WTC11 (cell line): ENCODE measurements around the gene TRPV5. TPM values are rescaled to one million over a fixed set of nuclear protein-coding genes. Genes with fewer than 3 reads are reported as not detected.

ENCODE experiments used
- ATAC-seq: fragments of 200-7000 bp; cut with Tn5 transposase; 2 replicates; pipeline ENCODE4 v1.10.0; 2021; ENCODE audit warnings: mild to moderate bottlenecking, moderate library complexity
- CTCF ChIA-PET: fragments of 300-600 bp; sonication (Branson Sonifier 250); formaldehyde crosslinking; loops from one replicate; lab custom pipeline; 2021; ENCODE audit warnings: antibody characterized with exemption; lab: Charles Lee
- POLR2A ChIA-PET: fragments of 350-600 bp; sonication (Branson Sonifier 250); formaldehyde crosslinking; loops from one replicate; lab custom pipeline; 2021; ENCODE audit warnings: antibody characterized with exemption; lab: Charles Lee
- DNase-seq: peaks from one replicate; pipeline ENCODE4 v3.0.0; 2021; ENCODE audit warnings: low spot score
- H3K27ac Mint-ChIP-seq: 2 replicates; pipeline ENCODE4 v1.8.0; 2021; ENCODE audit warnings: mixed read lengths
- H3K27me3 Mint-ChIP-seq: 2 replicates; pipeline ENCODE4 v1.8.0; 2021; ENCODE audit warnings: low read depth, mild to moderate bottlenecking, moderate library complexity, mixed read lengths
- H3K36me3 Mint-ChIP-seq: 2 replicates; pipeline ENCODE4 v1.8.0; 2021; ENCODE audit warnings: mixed read lengths
- H3K4me1 Mint-ChIP-seq: 2 replicates; pipeline ENCODE4 v1.8.0; 2022; ENCODE audit warnings: mixed read lengths
- H3K4me3 Mint-ChIP-seq: 2 replicates; pipeline ENCODE4 v1.8.0; 2021; ENCODE audit warnings: mild to moderate bottlenecking, moderate library complexity, mixed read lengths
- H3K9me3 Mint-ChIP-seq: 2 replicates; pipeline ENCODE4 v1.8.0; 2021; ENCODE audit warnings: mixed read lengths
- ATF1 ChIP-seq: sonication (generic); formaldehyde crosslinking; IDR thresholded peaks from 2 replicates; pipeline ENCODE4 v1.8.1; 2023; ENCODE audit warnings: mild to moderate bottlenecking, moderate library complexity, missing genetic modification reagents
- ATF2 ChIP-seq: sonication (generic); formaldehyde crosslinking; IDR thresholded peaks from 2 replicates; pipeline ENCODE4 v1.8.1; 2022; ENCODE audit warnings: low read depth, missing genetic modification reagents, borderline replicate concordance
- ATF3 ChIP-seq: sonication (generic); formaldehyde crosslinking; conservative IDR thresholded peaks from 2 replicates; pipeline ENCODE4 v1.8.1; 2022; ENCODE audit warnings: mild to moderate bottlenecking, missing genetic modification reagents
- ATF6 ChIP-seq: sonication (generic); formaldehyde crosslinking; IDR thresholded peaks from 2 replicates; pipeline ENCODE4 v1.8.1; 2023; ENCODE audit warnings: mild to moderate bottlenecking, missing genetic modification reagents
- CREM ChIP-seq: sonication (generic); formaldehyde crosslinking; IDR thresholded peaks from 2 replicates; pipeline ENCODE4 v1.8.1; 2022; ENCODE audit warnings: mild to moderate bottlenecking, missing genetic modification reagents, moderate library complexity
- E2F5 ChIP-seq: sonication (generic); formaldehyde crosslinking; IDR thresholded peaks from 2 replicates; pipeline ENCODE4 v1.8.1; 2022; ENCODE audit warnings: mild to moderate bottlenecking, moderate library complexity, missing genetic modification reagents
- ELF4 ChIP-seq: sonication (generic); formaldehyde crosslinking; IDR thresholded peaks from 2 replicates; pipeline ENCODE4 v1.8.1; 2022; ENCODE audit warnings: low read depth, mild to moderate bottlenecking, moderate library complexity, missing genetic modification reagents
- FOXP1 ChIP-seq: sonication (generic); formaldehyde crosslinking; IDR thresholded peaks from 2 replicates; pipeline ENCODE4 v1.8.0; 2022; ENCODE audit warnings: missing genetic modification reagents, mild to moderate bottlenecking, moderate library complexity, borderline replicate concordance
- MAX ChIP-seq: sonication (generic); formaldehyde crosslinking; IDR thresholded peaks from 2 replicates; pipeline ENCODE4 v1.8.0; 2022; ENCODE audit warnings: mild to moderate bottlenecking, missing genetic modification reagents
- MLX ChIP-seq: sonication (generic); formaldehyde crosslinking; IDR thresholded peaks from 2 replicates; pipeline ENCODE4 v1.8.1; 2023; ENCODE audit warnings: mild to moderate bottlenecking, missing genetic modification reagents, moderate library complexity
- NFATC4 ChIP-seq: fragments of 250-450 bp; sonication (Bioruptor Pico); IDR thresholded peaks from 2 replicates; pipeline ENCODE4 v1.9.0; 2021; ENCODE audit warnings: mild to moderate bottlenecking
- SMAD3 ChIP-seq: sonication (generic); formaldehyde crosslinking; IDR thresholded peaks from 2 replicates; pipeline ENCODE4 v1.8.0; 2022; ENCODE audit warnings: missing genetic modification reagents, mild to moderate bottlenecking, borderline replicate concordance
- SOX15 ChIP-seq: fragments of 250-450 bp; sonication (Bioruptor Pico); IDR thresholded peaks from 2 replicates; pipeline ENCODE4 v1.9.0; 2021; ENCODE audit warnings: mild to moderate bottlenecking
- TCF7 ChIP-seq: sonication (generic); formaldehyde crosslinking; IDR thresholded peaks from 2 replicates; pipeline ENCODE4 v1.8.0; 2022; ENCODE audit warnings: mild to moderate bottlenecking, low read depth, missing genetic modification reagents, moderate library complexity
- ZBTB21 ChIP-seq: sonication (generic); formaldehyde crosslinking; IDR thresholded peaks from 2 replicates; pipeline ENCODE4 v1.8.1; 2023; ENCODE audit warnings: mild to moderate bottlenecking, missing genetic modification reagents, borderline replicate concordance
- ZBTB43 ChIP-seq: sonication (generic); formaldehyde crosslinking; IDR thresholded peaks from 2 replicates; pipeline ENCODE4 v1.8.1; 2023; ENCODE audit warnings: mild to moderate bottlenecking, missing genetic modification reagents
- ZNF138 ChIP-seq: sonication (generic); formaldehyde crosslinking; conservative IDR thresholded peaks from 2 replicates; pipeline ENCODE4 v1.8.1; 2022; ENCODE audit warnings: mild to moderate bottlenecking, moderate library complexity, missing genetic modification reagents
- ZNF219 ChIP-seq: sonication (generic); formaldehyde crosslinking; IDR thresholded peaks from 2 replicates; pipeline ENCODE4 v1.8.0; 2023; ENCODE audit warnings: missing genetic modification reagents, mild to moderate bottlenecking, borderline replicate concordance
- ZNF232 ChIP-seq: sonication (generic); formaldehyde crosslinking; IDR thresholded peaks from 2 replicates; pipeline ENCODE4 v1.8.0; 2022; ENCODE audit warnings: mild to moderate bottlenecking, missing genetic modification reagents
- ZNF317 ChIP-seq: sonication (generic); formaldehyde crosslinking; IDR thresholded peaks from 2 replicates; pipeline ENCODE4 v1.8.1; 2023; ENCODE audit warnings: low read depth, mild to moderate bottlenecking, moderate library complexity, missing genetic modification reagents, borderline replicate concordance
- ZNF396 ChIP-seq: fragments of 250-450 bp; sonication (Bioruptor Pico); IDR thresholded peaks from 2 replicates; pipeline ENCODE4 v1.8.0; 2021; ENCODE audit warnings: mild to moderate bottlenecking, moderate library complexity, borderline replicate concordance
- ZNF423 ChIP-seq: fragments of 250-450 bp; sonication (Bioruptor Pico); IDR thresholded peaks from 2 replicates; pipeline ENCODE4 v2.1.2; 2022; ENCODE audit warnings: mild to moderate bottlenecking, moderate library complexity
- total RNA-seq: library from RNA; stranded (reverse); gene quantifications from 3 replicates; pipeline ENCODE4 v1.2.3, GENCODE V29; 2021

Gene TRPV5
- total RNA-seq, 1 experiment from 2014 or later = not detected

GRCh38 chr7:142867398-142868187 lies 66.0 kb downstream of the TRPV5 start:
- no peak overlapping the region for H3K27ac Mint-ChIP-seq
- CTCF ChIA-PET = interaction anchor here (0.9 to 3.3 kb wide), 4 partner anchors 13 to 55 kb away, joined by 4 to 47 read pairs (median 10); partner anchors contain the start of gene EPHB6

GRCh38 chr7:142867097-142867378 lies 66.5 kb downstream of the TRPV5 start:
- Mint-ChIP-seq H3K27ac (no peak overlapping the region), H3K9me3 (no peaks in the 10 kb centered on the region), H3K4me1 (peaks cover 34% of the 10 kb centered on the region), H3K27me3 (no peaks in the 10 kb centered on the region; the same call in none of the 2 replicates), H3K36me3 (no peaks in the 10 kb centered on the region; the same call in 1 of the 2 replicates), H3K4me3 (no peak overlapping the region)
- ChIA-PET CTCF (interaction anchor here (0.9 to 3.3 kb wide), 11 partner anchors 7 to 528 kb away, joined by 3 to 47 read pairs (median 8); partner anchors contain the start of gene EPHB6), POLR2A (no interaction called here)
- DNase-seq (no peak), ATAC-seq (no peak)
- TF ChIP-seq MLX (CRISPR knock-in tag) (no peak), CREM (no peak), NFATC4 (no peak), ZBTB43 (CRISPR knock-in tag) (no peak), ZNF138 (CRISPR knock-in tag) (no peak), ZNF317 (CRISPR knock-in tag) (no peak)

More at GRCh38 chr7:142867398-142868187, 66.0 kb downstream of the TRPV5 start:
- Mint-ChIP-seq H3K9me3 (no peaks in the 10 kb centered on the region), H3K27me3 (no peaks in the 10 kb centered on the region; the same call in none of the 2 replicates), H3K4me1 (peaks cover 28% of the 10 kb centered on the region), H3K36me3 (no peaks in the 10 kb centered on the region; the same call in 1 of the 2 replicates), H3K4me3 (no peak overlapping the region)
- POLR2A ChIA-PET = no interaction called here
- no peak for ATAC-seq
- no peak for TF ChIP-seq ATF2 (CRISPR knock-in tag)
- TF ChIP-seq ATF6 = no peak
- TF ChIP-seq TCF7 (CRISPR knock-in tag) = no peak
- TF ChIP-seq ZBTB21 (CRISPR knock-in tag) = no peak
- TF ChIP-seq ATF1 (CRISPR knock-in tag) = no peak
- TF ChIP-seq SMAD3 (CRISPR knock-in tag) = no peak
- TF ChIP-seq E2F5 (CRISPR knock-in tag) = no peak
- no peak for TF ChIP-seq ZNF232 (CRISPR knock-in tag)
- no peak for TF ChIP-seq ATF3
- no peak for TF ChIP-seq ELF4
- no peak for TF ChIP-seq ZNF219 (CRISPR knock-in tag)
- TF ChIP-seq FOXP1 (CRISPR knock-in tag) = no peak
- TF ChIP-seq ZNF396 (CRISPR knock-in tag) = no peak
- no peak for TF ChIP-seq SOX15 (CRISPR knock-in tag)
- TF ChIP-seq ZNF423 (CRISPR knock-in tag) = no peak
- TF ChIP-seq ZNF317 (CRISPR knock-in tag) = no peak
- TF ChIP-seq ZBTB43 (CRISPR knock-in tag) = no peak
- TF ChIP-seq MAX (CRISPR knock-in tag) = no peak
- no peak for DNase-seq
